ENCODE data around the gene CHD6. TPM values are rescaled to one million over a fixed set of nuclear protein-coding genes. Genes with fewer than 3 reads are reported as not detected.

Gene CHD6
- total RNA-seq, 4 donors from 2014 or later: 21.5 to 130 (median 33.6) TPM

DNA sequence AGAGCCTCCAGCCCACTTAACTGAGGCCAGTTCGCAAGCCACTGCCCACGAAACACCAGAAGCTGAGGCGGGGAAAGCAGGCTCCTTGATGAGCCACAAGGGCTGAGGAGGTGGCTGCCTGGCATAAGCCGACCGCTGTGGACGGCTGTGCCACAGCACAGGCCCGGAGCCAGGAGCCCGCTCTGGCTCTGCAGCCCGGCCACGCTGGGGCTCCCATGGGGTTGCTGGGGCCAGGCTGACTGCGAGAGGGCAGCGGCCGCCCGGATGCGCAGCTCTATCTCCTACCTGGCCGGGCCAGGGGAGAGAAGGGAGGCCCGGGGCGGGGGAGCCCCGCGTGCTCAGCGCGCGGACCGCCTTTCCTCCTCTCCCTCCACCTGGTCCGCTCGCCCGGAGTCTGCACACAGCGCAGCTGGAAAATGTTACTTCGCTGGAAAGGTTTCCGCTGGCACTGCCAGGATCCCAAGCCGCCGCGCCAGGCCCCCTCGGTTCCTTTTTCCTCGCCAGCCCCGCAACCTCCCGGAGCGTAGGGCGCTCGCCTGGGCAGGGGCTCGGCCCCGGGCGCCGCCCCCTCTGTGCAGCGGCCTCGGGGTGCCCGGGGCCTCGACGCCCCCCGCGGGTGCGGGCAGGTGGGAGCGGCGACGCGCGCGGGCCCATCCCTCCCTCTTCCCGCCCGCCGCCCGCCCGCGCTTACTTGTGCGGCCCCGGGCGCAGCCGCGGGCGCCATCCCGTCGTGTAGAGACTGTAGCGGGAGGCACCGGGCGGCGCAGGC lies 252.2 kb downstream of the CHD6 start:
- no peaks in the 10 kb centered on the region for H3K36me3 ChIP-seq
- H3K9me3 ChIP-seq: no peaks in the 10 kb centered on the region
- H3K4me1 ChIP-seq: peaks cover 0 to 14% (median 0%) of the 10 kb centered on the region in 4 donors
- H3K4me3 ChIP-seq: peak overlapping the region in 3 of 4 donors; percentile 27 to 42 (median 41)
- no peak for TF ChIP-seq POLR2A (IDR thresholded peaks at IDR 0.05)
- TF ChIP-seq, protein P1, sequence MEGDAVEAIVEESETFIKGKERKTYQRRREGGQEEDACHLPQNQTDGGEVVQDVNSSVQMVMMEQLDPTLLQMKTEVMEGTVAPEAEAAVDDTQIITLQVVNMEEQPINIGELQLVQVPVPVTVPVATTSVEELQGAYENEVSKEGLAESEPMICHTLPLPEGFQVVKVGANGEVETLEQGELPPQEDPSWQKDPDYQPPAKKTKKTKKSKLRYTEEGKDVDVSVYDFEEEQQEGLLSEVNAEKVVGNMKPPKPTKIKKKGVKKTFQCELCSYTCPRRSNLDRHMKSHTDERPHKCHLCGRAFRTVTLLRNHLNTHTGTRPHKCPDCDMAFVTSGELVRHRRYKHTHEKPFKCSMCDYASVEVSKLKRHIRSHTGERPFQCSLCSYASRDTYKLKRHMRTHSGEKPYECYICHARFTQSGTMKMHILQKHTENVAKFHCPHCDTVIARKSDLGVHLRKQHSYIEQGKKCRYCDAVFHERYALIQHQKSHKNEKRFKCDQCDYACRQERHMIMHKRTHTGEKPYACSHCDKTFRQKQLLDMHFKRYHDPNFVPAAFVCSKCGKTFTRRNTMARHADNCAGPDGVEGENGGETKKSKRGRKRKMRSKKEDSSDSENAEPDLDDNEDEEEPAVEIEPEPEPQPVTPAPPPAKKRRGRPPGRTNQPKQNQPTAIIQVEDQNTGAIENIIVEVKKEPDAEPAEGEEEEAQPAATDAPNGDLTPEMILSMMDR (IDR thresholded peaks at IDR 0.05): no peak
- DNase-seq: no peak
- H3K27me3 ChIP-seq: peaks cover 0 to 10% of the 10 kb centered on the region in 2 donors
- H3K27ac ChIP-seq: no peak overlapping the region

DNA sequence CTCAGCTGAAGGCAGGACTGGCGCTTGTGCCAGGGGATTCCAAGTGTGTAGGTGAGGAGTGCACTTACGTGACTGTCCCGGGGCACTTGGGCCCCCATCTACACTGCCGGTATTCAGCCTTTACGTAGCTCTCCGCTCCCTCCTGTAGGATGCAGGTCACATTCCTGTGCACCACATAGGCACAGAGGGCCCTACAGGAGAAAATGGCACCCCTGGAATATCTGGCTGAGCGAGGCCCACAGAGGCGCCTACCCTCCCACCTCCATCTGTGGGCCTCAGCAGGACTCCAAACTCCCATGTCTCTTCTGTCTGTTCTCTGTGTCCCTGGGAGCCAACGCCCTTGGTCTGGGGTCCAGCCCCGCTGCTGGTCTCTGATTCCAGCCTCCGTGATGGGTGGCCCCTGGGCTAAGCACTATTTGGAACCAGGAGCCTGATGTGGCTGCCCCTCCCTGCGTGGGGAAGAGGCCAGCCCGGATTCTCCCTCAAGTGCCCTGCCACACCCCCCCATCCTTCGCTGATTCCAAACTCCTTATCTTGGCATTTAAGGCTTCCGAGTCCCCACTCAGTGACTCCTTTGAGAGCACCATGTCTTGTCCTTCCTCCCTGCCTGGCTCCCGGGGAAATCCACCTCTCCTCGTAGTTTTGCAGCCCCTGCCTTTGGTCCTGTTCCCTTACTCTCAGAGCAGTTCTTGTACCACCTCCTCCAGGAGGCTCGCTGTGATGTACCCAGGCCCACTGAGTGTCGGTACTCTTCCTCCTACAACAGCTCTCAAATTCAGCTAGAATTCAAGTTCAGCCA lies 253.0 kb downstream of the CHD6 start:
- H3K27me3 ChIP-seq: peaks cover 0 to 10% of the 10 kb centered on the region in 2 donors

DNA sequence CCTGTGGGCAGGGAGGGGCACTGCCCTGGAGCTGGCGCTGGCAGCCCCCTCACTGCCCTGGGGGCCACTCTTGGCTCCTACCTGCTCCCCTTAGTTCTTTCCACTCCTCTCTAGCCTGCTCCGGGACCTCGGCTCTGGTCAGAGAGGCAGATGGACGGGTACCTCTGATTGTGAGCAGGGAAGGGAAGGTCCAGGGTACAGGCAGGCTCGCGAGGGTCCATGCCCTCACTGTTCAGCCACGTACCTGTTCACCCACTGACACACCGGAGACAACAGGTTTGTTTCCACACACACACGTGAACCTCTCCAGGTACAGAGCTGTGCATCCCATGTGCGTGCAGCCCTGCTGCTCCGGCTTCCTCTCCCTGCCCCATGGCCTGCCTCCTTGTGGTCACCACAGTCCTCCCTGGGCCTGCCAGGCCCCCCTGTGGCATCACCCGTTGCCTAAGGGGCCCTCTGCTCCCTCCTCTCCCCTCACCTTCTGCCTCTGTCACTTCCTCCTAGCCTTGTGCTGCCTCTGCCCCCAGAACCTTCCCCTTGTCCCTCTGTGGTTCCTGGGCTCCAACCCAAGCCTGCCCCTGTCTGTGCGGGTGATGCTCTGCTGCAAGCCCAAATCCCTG lies 253.8 kb downstream of the CHD6 start:
- peaks cover 0 to 7% (median 0%) of the 10 kb centered on the region in 3 donors for H3K36me3 ChIP-seq
- H3K4me3 ChIP-seq: no peak overlapping the region
- H3K9me3 ChIP-seq: no peaks in the 10 kb centered on the region
- no peak overlapping the region for H3K27ac ChIP-seq
- peaks cover 0 to 10% of the 10 kb centered on the region in 2 donors for H3K27me3 ChIP-seq
- no peak for TF ChIP-seq POLR2A (IDR thresholded peaks at IDR 0.05)
- TF ChIP-seq, protein P1 (IDR thresholded peaks at IDR 0.05): no peak
- no peak for DNase-seq
- H3K4me1 ChIP-seq: peaks cover 0 to 14% (median 0%) of the 10 kb centered on the region in 4 donors

More for the DNA sequence above, 253.0 kb downstream of the CHD6 start:
- no peak for DNase-seq
- H3K36me3 ChIP-seq: no peaks in the 10 kb centered on the region
- TF ChIP-seq, protein P1 (IDR thresholded peaks at IDR 0.05): no peak
- no peak for TF ChIP-seq POLR2A (IDR thresholded peaks at IDR 0.05)
- H3K9me3 ChIP-seq: no peaks in the 10 kb centered on the region
- peak overlapping the region in 1 of 4 donors; percentile 41 for H3K4me3 ChIP-seq
- peaks cover 0 to 14% (median 0%) of the 10 kb centered on the region in 4 donors for H3K4me1 ChIP-seq
- no peak overlapping the region for H3K27ac ChIP-seq

DNA sequence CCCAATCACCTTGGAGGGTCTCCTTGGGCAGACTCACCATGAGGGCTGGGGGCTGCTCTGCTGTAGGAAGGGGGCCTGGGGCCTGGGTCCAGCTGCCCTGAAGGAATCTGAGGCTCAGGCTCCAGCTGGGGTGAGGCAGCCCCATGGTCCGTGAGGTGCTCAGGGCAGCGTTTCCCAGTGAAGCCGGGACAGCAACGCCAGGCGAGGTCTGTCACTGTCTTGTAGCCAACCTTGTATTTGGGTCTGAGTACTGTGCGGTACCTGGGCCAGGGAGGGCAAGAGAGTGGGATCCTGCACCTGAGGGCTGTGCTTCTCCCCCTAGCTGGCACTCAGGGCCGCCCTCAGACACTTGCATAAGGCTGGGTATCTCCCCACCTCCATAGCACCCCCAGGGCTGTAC lies 254.6 kb downstream of the CHD6 start:
- peaks cover 0 to 9% (median 0%) of the 10 kb centered on the region in 3 donors for H3K36me3 ChIP-seq
- H3K4me1 ChIP-seq: peaks cover 0 to 14% (median 0%) of the 10 kb centered on the region in 4 donors
- H3K9me3 ChIP-seq: no peaks in the 10 kb centered on the region
- H3K27me3 ChIP-seq: peaks cover 0 to 10% of the 10 kb centered on the region in 2 donors
- H3K4me3 ChIP-seq: no peak overlapping the region
- TF ChIP-seq, protein P1 (IDR thresholded peaks at IDR 0.05): no peak
- no peak for TF ChIP-seq POLR2A (IDR thresholded peaks at IDR 0.05)
- H3K27ac ChIP-seq: no peak overlapping the region
- DNase-seq: peak in 1 of 3 donors; percentile 34

DNA sequence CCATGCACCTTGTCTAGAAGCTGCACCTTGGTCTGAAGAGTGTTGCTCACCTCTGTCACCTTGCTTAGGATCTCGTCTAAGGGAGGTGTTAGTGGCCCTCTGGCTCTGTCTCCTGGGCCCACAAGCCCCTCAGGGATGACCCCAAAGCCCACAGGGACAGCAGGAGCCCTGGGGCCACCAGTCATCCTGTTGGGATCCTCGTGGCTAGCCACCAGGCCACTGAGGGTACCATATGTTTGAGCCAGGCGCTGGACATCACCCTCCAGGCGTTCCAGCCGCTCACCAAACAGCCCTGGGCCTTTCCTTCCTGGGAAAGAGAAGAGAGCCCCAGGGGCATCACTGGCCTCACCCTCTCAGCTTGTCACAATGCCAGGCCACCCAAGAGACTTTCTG lies 255.4 kb downstream of the CHD6 start:
- Histone ChIP-seq H3K27me3 (peaks cover 0 to 10% of the 10 kb centered on the region in 2 donors), H3K9me3 (no peaks in the 10 kb centered on the region), H3K36me3 (peaks cover 0 to 15% (median 0%) of the 10 kb centered on the region in 3 donors), H3K4me3 (no peak overlapping the region), H3K4me1 (peaks cover 0 to 14% (median 0%) of the 10 kb centered on the region in 4 donors), H3K27ac (no peak overlapping the region)
- TF ChIP-seq, protein P1 (IDR thresholded peaks at IDR 0.05): no peak
- TF ChIP-seq POLR2A (IDR thresholded peaks at IDR 0.05): no peak
- peak in 1 of 3 donors; percentile 42 for DNase-seq
